HG03520 (cell line): ENCODE results near the gene HOXB2.

Experiments
- ATAC-seq: cut with Tn5 transposase; IDR thresholded peaks from one replicate; pipeline ENCODE4 v1.9.1; 2021; ENCODE audit warnings: mild to moderate bottlenecking, moderate library complexity; ENCODE audit not compliant: unreplicated experiment

Gene HOXB2

GRCh38 chr17:48566717-48567116 is 21.8 kb upstream of the HOXB2 start:
- no peak for ATAC-seq

DNA sequence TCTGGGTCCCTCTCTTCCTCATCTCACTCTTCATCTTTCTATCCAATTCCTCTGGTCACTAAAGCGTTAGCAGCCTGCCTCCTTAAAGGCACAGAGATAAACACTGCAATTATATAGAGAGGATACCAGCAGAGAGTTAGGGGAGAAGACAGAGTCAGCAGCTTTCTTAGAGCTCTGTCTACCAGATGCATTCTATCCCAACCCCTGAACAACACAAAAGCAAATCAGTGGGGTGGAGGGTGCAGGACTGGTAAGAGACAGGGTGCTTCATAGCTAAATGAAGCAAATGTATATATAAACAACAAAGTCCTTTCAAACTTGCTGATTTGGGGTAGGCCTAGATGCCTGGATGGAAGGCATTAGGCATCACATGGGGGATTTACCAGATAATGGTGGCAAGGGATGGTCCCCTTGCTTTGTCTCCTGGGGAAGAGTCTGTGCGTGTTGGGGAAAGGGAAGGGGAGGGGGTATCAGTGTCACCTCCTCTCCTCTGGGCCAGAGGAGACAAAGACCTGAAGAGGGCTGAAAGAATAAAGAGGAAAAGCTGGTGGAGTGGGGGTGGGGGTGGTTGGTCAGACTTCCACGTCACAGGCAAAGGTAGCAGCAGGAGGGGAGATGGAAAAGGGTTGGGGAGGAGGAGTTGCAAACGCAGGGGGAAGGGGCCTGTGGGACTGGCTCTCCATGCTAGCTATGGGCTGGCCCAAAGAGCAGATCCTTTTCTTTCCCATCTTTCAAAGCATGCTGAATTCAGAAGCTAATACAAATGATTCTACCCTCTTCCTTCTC is 21.2 kb upstream of the HOXB2 start:
- no peak for ATAC-seq

DNA sequence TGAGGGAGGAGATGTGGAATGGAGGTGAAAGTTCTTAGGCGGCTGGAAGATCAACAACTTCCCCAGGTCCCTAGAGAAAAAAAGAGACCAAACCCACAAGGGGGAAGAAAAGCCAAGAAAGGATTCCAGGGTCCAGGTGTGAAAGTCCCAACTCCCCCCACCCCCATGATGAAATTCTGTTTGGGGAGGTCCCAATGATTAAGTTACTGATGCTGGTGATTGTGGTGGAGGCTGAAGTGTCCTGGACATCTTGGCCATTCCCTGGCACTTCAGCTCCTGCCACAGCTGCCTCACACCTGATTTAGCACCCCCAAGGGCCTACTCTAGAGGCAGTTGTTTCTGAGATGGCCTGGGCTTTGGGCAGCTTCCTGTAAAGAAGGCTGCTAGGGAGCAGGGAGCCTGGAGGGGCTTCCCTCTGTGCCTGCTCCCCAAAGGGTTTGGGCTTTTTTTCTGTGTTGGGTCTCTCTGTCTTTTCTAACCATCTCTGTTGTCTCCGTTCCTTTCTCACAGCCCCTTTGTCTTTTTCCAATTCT is 20.2 kb upstream of the HOXB2 start:
- ATAC-seq = no peak

GRCh38 chr17:48564188-48565021 is 19.5 kb upstream of the HOXB2 start:
- no peak for ATAC-seq

DNA sequence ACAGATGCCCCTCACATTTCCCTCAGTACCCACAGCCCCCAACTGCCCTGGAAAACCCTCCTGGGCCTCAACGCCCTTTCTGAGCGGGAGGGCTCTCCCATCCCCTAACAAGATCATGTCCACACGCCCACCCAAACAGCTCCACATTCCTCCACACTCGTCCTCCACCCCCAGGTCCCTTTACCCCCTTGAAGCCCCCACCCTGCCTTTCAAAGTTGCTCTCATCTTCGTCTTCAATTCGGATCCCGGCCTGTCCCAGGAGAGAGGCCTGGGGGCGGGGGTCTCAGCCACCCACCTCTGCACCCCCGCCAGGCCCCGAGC is 18.9 kb upstream of the HOXB2 start:
- no peak for ATAC-seq

GRCh38 chr17:48563385-48563838 is 18.5 kb upstream of the HOXB2 start:
- ATAC-seq = no peak

DNA sequence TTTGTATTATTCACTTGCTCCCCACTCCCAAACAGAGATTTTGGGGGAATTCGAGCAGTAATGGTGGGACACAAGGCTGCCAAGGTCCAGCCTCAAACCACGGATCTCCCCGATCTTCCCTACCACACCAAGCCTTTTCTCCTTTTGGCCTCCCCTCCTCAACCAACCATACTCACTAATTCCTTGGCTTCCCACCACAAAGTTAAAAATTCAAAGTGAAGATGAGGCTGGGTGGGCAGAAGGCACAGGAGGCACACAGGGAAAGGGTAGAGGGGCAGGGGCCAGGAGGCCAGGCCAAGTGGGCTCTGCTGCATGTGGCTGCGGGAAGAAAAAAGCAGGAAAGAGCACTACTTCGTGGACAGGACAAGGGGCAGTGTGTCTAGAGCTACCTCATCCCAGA is 18.0 kb upstream of the HOXB2 start:
- no peak for ATAC-seq

- no peak for ATAC-seq
Measured at GRCh38 chr17:48561884-48562810, 17.2 kb upstream of the HOXB2 start.

GRCh38 chr17:48559840-48560817 is 15.2 kb upstream of the HOXB2 start:
- no peak for ATAC-seq

DNA sequence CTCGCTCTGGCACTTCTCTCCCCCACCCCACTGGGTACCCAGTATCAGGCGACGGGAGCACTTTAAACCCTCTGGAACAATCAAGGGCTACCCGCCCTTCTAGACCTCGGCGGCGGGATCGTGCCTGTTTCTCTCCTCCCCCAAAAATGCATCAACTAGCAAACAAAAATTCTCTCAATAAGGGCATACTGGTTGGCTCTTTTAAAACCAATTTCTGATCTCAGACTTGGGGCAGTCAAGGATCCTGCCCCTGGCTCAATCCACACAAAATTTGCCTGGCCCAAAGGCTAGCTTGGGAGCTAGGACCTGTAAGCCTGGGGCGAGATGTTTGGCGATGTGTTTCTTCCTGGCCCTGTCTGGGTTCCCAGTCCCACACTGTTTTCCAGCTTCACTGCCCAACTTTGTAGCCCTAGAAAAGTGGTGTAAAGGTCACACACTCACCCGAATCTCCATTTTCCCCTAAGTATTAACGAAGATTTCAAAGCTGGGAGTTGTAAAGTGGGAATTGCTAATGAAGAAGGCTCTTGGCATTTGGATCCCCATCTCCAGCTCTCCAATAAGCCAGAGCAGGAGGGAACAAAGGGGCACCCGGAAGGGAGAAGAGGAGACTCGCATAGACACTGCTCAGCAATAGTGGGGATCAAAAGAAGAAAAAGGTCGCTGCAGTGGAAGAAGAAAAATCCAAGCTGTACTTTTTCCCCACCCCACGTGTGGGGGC is 14.4 kb upstream of the HOXB2 start:
- no peak for ATAC-seq

DNA sequence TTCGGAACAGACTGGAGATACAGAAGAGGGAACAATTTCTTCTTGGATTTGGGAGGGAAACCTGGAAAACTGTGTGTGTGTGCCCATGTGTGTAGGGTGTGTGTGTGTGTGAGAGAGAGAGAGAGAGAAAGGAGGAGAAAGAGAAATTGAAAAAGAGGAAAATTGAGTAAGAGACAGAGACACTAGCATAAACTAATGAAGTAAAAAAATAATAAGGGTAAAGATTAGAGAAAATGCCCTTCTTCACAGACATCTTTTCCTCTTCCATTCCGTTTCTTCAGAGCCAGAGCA is 13.9 kb upstream of the HOXB2 start:
- no peak for ATAC-seq

DNA sequence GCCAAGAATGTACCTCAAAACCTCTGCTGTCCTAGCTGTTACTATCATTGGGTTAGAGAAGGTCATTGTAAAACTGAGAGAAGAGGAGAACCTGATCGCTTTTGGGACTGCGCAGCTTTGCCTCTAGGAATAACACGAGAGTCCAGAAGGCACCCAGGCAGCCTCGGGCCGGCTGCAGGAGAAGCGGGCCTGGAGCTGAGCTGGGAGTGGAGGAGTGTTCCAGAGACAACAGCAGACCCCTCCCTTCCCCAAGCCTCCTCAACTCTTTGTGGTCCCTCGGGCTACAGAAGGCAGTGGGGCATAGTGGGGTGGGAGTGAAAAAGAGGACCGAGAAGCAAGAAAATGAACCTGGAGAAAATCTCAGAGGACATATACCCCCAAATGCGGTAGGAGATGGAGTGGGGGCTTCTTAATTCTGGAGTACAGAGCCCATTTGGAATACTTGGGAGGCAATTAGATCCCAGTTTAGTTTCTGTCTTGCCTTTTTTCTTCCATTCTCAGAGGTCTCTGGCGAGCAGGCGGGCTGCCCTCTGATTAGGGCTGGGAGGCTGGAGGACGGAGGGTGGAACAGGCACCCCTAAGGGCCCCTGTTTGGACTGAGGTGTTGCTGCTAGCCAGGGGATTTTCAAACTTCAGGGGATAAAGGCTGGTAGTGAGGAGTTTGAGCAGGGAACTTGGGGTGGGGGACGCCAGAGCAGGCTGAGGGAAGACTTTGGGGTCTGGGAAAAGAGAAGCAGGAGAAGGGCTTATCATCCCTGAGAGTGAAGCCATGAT is 13.3 kb upstream of the HOXB2 start:
- no peak for ATAC-seq

DNA sequence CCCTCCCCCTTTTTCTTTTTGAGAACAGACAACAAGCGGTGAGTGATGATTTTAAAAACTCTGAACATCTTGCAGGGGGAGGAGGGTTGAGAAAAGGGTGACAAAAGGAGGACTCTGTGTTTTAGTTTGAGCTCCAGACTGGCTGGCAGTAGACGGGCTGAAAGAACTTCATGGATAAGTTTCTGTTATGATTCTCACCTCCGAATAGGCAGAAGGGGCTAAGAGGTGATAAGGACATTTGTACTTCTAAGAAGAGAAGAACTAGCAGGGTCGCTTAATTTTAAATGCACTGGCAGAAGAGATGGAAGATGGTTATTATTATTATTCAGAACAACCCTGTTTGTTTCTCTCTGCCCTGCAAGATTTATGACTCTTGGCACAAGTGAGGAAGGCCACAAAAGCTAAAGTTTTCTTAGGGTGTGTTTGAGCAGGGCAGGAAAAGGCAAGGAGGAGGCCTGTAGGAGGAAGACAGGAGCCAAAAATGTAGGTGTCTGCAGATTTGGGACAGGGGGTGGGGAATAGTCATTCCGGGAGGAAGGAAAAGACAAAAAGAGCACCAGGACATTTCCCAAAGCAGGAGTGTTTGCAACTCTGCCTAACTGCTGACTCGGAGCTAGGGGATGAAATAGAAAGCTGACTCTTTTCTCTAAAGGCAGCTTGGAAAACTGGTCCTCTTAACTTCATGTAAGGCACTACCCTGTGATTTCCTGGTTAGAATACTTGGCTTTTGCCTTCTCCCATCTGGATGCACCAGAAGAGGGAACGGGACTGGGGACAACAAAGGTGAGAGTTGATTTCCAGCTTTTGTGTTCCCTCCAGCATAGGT is 11.9 kb upstream of the HOXB2 start:
- ATAC-seq = no peak

DNA sequence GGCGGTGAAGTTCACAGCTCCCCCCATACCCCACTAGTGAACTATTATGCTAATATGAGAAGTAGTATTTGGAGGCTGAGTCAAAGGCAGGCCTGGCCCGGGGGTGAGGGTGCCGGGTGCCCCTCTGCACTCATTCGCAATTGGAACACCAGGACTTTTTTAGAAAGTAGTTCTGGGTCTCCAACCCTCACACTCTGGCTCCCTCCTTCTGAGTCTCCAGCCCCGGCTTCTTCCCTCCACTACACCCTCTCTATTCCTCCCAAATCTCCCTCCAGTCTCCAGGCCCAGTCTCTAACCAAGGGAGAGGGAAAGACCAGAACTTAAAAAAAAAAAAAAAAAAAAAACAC is 11.3 kb upstream of the HOXB2 start:
- no peak for ATAC-seq

DNA sequence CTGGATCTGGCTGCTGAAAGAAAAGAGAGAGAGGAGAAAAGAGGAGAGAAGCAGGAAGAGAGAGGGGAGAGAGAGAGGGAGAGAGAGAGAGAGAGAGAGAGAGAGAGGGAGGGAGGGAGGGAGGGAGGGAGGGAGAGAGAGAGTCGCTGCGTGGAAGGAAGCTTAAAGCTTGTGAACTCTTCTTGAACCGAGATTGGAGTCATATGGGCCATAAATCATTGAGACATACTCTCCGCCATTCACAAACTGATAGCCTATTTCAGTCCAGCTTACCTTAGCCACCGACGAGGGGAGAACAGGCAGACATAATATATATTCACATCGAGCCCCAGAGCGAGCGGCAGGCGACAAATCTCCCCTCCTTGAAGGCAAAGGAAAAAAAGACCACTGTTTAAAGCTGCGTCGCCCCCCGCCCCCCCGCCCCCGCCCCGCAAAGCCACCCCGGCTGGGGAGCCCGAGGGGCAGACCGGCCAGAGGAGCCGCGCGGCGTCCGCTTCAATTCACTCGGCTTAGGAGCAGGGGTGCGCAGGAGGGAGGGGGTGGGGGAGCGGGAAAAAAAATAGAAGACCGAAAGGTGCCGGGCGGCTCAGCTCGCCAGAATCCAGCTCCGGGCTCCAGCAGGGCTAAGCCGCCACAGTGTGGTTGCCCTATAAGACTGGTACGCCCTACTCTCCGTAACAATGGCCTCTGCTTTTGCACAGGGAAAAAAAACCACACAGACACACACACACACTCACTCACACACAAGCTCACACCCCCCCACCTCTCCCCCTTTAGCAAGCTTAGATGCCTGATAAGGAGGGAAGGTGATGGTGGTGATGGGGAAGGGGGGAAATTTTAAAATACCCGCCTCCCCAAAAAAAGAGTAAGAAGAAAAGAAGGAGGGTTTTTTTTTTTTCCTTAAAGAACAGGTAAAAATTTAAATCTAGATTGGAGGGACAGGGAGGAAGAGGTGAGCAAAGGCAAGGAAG is 10.6 kb upstream of the HOXB2 start:
- ATAC-seq = no peak

DNA sequence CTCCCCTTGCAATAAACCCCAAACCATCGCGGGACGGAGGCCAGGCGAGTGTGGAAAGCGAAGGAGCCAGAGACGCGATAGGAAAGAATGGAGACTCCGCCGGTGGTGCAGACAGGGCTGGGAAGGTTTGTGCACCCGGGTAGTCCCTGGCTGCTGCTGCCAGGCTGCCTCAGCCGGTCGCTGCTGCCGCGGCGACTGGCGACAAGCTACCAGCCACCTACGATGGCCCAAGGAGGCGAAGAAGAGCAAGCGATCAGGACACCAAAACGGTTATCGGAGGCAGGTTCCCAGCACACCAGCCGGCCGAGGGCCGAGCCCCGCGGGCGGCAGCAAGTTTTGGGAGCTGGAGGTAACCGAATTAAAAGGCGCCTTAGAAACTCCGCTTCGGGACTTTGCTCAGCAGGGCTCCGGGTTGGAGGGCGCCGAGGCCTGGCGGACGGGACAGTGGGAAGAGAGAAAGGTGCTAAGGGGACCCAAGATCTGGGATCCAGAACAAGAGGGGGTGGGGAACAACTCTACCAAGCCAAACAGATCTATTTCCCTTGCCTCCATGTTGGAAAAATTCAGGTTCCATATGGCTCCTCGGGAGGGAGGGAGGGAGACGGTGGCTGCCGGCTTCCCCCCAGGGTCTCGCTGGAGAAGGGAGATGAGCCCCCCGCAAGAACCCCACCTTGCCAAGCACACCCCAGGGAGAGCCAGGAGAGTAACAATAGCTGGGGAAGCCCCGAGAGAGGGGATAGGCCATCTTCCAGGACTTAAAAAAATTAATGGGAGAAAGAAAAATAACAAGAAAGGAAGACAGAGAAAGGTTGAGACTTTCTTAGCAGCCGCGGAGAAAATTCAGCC is 9.7 kb upstream of the HOXB2 start:
- ATAC-seq = no peak
